ENCODE data around the gene RBMS3. TPM values are rescaled to one million over a fixed set of nuclear protein-coding genes. Genes with fewer than 3 reads are reported as not detected.

Gene RBMS3
- total and polyA plus RNA-seq, 2 donors (not counting 1 experiment from before 2014, with no cell fraction given) = 26.9 to 68.4 TPM

GRCh38 chr3:29314727-29315088 lies 33.8 kb downstream of the RBMS3 start:
- peaks cover 8% of the 10 kb centered on the region for H3K4me1 ChIP-seq (ENCODE audit: control insufficient read depth, extremely low read depth, insufficient read depth, low read length)
- no peak overlapping the region for H3K9ac ChIP-seq (ENCODE audit: insufficient read depth, low read length)
- peaks cover 33% of the 10 kb centered on the region for H3K79me2 ChIP-seq (ENCODE audit: control insufficient read depth, insufficient read depth, low read length)
- H2AFZ ChIP-seq (ENCODE audit: low read length) = no peak overlapping the region
- no peaks in the 10 kb centered on the region for H3K36me3 ChIP-seq (ENCODE audit: control insufficient read depth, insufficient read depth, low read length)
- DNase-seq (ENCODE audit: low read depth in 2 of 2) = no peak
- no peak overlapping the region for H3K4me2 ChIP-seq (ENCODE audit: extremely low read depth, insufficient read depth, low read length)
- H4K20me1 ChIP-seq (ENCODE audit: control insufficient read depth, extremely low read depth, insufficient read depth, low read length) = no peaks in the 10 kb centered on the region
- no peak overlapping the region for H3K27ac ChIP-seq (ENCODE audit: insufficient read depth, low read length)
- H3K4me3 ChIP-seq (replicated peaks in 1 of 4; ENCODE audit: control extremely low read depth in 1 of 4, insufficient read depth in 1 of 4, low read depth in 3 of 4, low read length in 4 of 4) = no peak overlapping the region
- H3K27me3 ChIP-seq (ENCODE audit: control insufficient read depth, insufficient read depth, low read length) = no peaks in the 10 kb centered on the region
- TF ChIP-seq EZH2 (IDR thresholded peaks at IDR 0.05; ENCODE audit: low read length, missing control alignments) = no peak
- no peak for TF ChIP-seq CTCF (conservative IDR thresholded peaks at IDR 0.05 in 1 of 2, IDR thresholded peaks at IDR 0.05 in 1 of 2; ENCODE audit: low read depth in 1 of 2, low read length in 2 of 2)
- H3K9me3 ChIP-seq (ENCODE audit: control insufficient read depth, insufficient read depth, low read depth, low read length) = no peaks in the 10 kb centered on the region

DNA sequence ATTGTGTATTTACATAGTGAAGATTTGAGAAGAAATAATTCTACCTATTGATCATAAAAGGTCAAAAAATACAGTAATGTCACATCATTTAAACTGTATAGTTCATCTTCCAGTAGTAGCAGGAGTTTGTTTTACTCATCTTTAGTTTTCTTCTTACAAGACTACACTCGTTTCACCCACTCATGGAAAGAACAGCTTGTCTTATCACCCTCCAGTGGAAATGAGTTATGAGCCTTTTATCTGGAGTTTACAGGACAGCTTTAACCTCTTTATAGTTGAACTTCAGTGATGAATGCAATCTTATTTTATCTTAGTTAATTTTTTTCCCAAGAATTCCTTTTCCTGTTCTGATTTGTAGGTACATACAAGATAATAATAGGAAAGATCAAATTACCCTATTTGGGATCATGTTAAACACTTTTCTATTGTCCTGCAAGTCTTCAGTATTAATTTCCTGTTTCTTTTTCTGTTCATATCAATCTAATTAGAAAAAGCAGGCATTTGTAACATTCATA lies 36.8 kb downstream of the RBMS3 start:
- no peaks in the 10 kb centered on the region for H3K9me3 ChIP-seq (ENCODE audit: control insufficient read depth, insufficient read depth, low read depth, low read length)
- peaks cover 5% of the 10 kb centered on the region for H3K4me1 ChIP-seq (ENCODE audit: control insufficient read depth, extremely low read depth, insufficient read depth, low read length)
- H3K4me2 ChIP-seq (ENCODE audit: extremely low read depth, insufficient read depth, low read length) = no peak overlapping the region
- peaks cover 35% of the 10 kb centered on the region for H3K79me2 ChIP-seq (ENCODE audit: control insufficient read depth, insufficient read depth, low read length)
- H3K36me3 ChIP-seq (ENCODE audit: control insufficient read depth, insufficient read depth, low read length) = no peaks in the 10 kb centered on the region
- H3K4me3 ChIP-seq (replicated peaks in 1 of 4; ENCODE audit: control extremely low read depth in 1 of 4, insufficient read depth in 1 of 4, low read depth in 3 of 4, low read length in 4 of 4) = no peak overlapping the region
- no peak for TF ChIP-seq EZH2 (IDR thresholded peaks at IDR 0.05; ENCODE audit: low read length, missing control alignments)
- no peak for TF ChIP-seq CTCF (conservative IDR thresholded peaks at IDR 0.05 in 1 of 2, IDR thresholded peaks at IDR 0.05 in 1 of 2; ENCODE audit: low read depth in 1 of 2, low read length in 2 of 2)
- DNase-seq (ENCODE audit: low read depth in 2 of 2) = peak in 1 of 2 donors; percentile 61
- no peaks in the 10 kb centered on the region for H4K20me1 ChIP-seq (ENCODE audit: control insufficient read depth, extremely low read depth, insufficient read depth, low read length)
- no peaks in the 10 kb centered on the region for H3K27me3 ChIP-seq (ENCODE audit: control insufficient read depth, insufficient read depth, low read length)
- no peak overlapping the region for H3K27ac ChIP-seq (ENCODE audit: insufficient read depth, low read length)
- no peak overlapping the region for H3K9ac ChIP-seq (ENCODE audit: insufficient read depth, low read length)
- no peak overlapping the region for H2AFZ ChIP-seq (ENCODE audit: low read length)

DNA sequence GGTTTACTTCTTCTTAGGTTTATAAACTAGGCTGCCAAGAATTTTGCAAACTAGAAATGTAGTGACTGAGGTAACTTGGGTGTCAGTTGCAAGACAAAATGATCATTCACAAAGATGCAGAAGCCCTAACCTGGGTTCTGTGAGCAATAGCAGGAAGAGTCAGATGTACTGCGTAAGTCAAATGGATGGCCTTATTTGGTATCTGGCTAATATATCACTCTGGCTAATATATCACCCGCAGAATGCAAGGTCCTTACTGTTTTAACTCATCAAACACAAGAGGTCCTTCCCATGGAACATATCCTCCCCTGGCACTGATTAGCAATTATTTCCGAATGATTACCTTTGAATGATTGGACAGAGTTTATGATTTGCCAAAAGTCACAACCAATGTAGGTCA lies 37.4 kb downstream of the RBMS3 start:
- Histone ChIP-seq H3K27me3 (ENCODE audit: control insufficient read depth, insufficient read depth, low read length) (no peaks in the 10 kb centered on the region), H3K9ac (ENCODE audit: insufficient read depth, low read length) (no peak overlapping the region), H3K36me3 (ENCODE audit: control insufficient read depth, insufficient read depth, low read length) (no peaks in the 10 kb centered on the region), H3K9me3 (ENCODE audit: control insufficient read depth, insufficient read depth, low read depth, low read length) (no peaks in the 10 kb centered on the region), H2AFZ (ENCODE audit: low read length) (no peak overlapping the region), H3K79me2 (ENCODE audit: control insufficient read depth, insufficient read depth, low read length) (peaks cover 36% of the 10 kb centered on the region), H3K27ac (ENCODE audit: insufficient read depth, low read length) (no peak overlapping the region), H4K20me1 (ENCODE audit: control insufficient read depth, extremely low read depth, insufficient read depth, low read length) (no peaks in the 10 kb centered on the region), H3K4me3 (replicated peaks in 1 of 4; ENCODE audit: control extremely low read depth in 1 of 4, insufficient read depth in 1 of 4, low read depth in 3 of 4, low read length in 4 of 4) (no peak overlapping the region), H3K4me1 (ENCODE audit: control insufficient read depth, extremely low read depth, insufficient read depth, low read length) (peaks cover 2% of the 10 kb centered on the region), H3K4me2 (ENCODE audit: extremely low read depth, insufficient read depth, low read length) (no peak overlapping the region)
- TF ChIP-seq EZH2 (IDR thresholded peaks at IDR 0.05; ENCODE audit: low read length, missing control alignments) (no peak), CTCF (conservative IDR thresholded peaks at IDR 0.05 in 1 of 2, IDR thresholded peaks at IDR 0.05 in 1 of 2; ENCODE audit: low read depth in 1 of 2, low read length in 2 of 2) (no peak)
- DNase-seq (ENCODE audit: low read depth in 2 of 2) = no peak
